Fibroblast of villous mesenchyme (primary cell): Measurements from ENCODE around the gene KLF7. TPM values are rescaled to one million over a fixed set of nuclear protein-coding genes. Genes with fewer than 3 reads are reported as not detected.

Experiments used
- DNase-seq: peaks from one replicate; pipeline ENCODE4 v3.0.0-alpha.2; 2010; ENCODE audit warnings: low read depth
- H3K4me3 ChIP-seq: 2 replicates; pipeline ENCODE4 v1.5.1; 2011; ENCODE audit warnings: low read depth, mild to moderate bottlenecking, low read length
- CTCF ChIP-seq: IDR thresholded peaks from 2 replicates; pipeline ENCODE4 v1.5.1; 2012; ENCODE audit warnings: low read depth, mild to moderate bottlenecking, low read length; ENCODE audit not compliant: insufficient read depth
- total RNA-seq: library from RNA; depleted of rRNA; stranded (reverse); fragments of >200 nt; gene quantifications from 2 replicates; pipeline ENCODE4 v1.2.3, GENCODE V29; 2012

Gene KLF7
- total RNA-seq, 1 donor = 28.1 TPM

DNA sequence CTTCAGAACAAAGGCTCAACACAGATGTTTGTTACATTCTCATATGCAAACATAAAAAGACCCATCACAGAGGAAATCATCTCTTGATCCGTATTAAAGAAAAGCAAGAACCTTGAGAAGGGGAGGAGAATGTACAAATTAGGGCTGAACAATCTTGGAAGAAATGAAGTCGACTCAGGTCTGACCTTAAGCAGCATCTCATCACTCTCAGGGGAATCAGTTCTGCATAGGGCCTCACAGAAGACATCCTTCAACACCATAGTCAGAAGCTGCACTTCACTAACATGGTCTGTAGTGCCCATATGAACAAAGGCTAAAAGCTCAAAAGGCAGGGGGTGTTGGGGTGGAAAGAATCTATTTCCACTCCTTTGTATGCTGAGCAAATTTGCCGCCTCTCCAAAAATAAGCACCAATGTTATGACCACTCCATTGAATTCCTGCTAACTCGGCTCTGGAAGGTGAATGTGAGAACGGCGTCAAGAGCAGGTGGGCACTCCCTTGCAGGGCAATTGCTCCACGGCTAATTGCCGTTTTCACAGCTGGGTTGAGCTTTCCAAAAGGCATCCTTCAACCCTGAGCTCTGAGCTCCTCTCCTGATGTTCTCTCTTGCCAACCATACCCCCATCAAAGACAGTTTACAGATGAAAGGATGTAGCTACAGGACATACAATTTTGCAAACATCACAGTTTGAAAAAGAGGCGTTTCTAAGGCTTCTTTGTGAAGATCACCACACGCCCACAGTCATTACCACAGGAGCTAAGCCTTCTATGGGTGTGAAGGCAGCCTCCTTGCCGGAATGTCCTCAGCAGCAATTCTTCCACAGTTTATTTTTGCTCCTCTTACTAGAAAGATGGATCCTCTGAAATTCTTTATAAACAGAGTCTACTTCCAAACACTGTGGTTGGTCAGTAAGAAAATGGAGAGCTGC lies 10.0 kb downstream of the KLF7 start:
- H3K4me3 ChIP-seq = no peak overlapping the region
- no peak for TF ChIP-seq CTCF
- no peak for DNase-seq

- no peak for TF ChIP-seq CTCF
- H3K4me3 ChIP-seq = no peak overlapping the region
- no peak for DNase-seq
Measured at GRCh38 chr2:207154556-207155510, 10.9 kb downstream of the KLF7 start.

DNA sequence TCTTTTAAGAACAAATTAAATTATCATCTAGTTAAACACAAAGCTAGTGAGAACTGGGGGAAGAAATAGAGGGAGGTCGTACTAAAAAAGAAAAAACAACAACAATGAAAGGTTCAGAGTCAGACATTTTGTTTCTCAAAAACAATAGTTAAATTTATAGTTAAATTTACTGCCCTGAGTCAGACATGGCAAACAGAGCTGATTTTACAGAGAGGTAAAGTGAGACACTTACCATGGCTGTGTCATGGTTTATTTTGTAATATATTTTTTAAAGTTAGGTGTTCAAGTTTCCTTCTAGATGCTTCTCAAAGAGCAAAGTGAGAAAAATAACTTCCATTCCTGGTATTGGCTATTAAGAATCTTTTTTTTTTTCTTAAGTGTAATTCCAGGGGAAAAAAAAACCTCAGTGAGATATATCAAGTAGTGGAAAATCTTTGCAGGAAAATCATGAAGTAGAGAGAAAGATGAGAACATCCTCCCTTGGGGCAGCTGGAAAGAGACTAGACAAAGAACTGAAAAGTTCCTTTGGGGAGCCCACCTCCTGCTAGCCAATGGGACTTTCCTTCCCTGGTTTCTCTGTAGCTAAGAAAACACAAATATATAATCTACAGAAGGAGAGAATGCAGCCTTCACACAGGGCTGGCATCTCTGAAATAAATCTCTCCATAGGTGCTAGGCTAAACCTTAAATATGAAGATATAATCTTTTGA lies 12.3 kb downstream of the KLF7 start:
- DNase-seq = no peak
- no peak for TF ChIP-seq CTCF
- no peak overlapping the region for H3K4me3 ChIP-seq

- no peak for TF ChIP-seq CTCF
- no peak for DNase-seq
- no peak overlapping the region for H3K4me3 ChIP-seq
Measured at GRCh38 chr2:207151048-207151447, 14.7 kb downstream of the KLF7 start.

GRCh38 chr2:207150284-207150683 lies 15.5 kb downstream of the KLF7 start:
- TF ChIP-seq CTCF = no peak
- DNase-seq = no peak
- H3K4me3 ChIP-seq = no peak overlapping the region
